Thoracic aorta (tissue), 2 donors: Measurements from ENCODE around the gene KRT78. TPM values are rescaled to one million over a fixed set of nuclear protein-coding genes. Genes with fewer than 3 reads are reported as not detected.

Experiments
- ATAC-seq: fragments of 150-250 bp; one replicate; pipeline ENCODE4 v1.8.0; 2017; ENCODE audit warnings: low read depth; ENCODE audit not compliant: insufficient number of reproducible peaks, low FRiP score
- DNase-seq: peaks from one replicate; pipeline ENCODE4 v3.0.0-alpha.2; 2020; ENCODE audit warnings: low spot score
- H3K27ac ChIP-seq, 2 donors: fragments of 200-600 bp; sonication (generic); 1 replicate in 1 of 2; 2 replicates in 1 of 2; pipeline ENCODE4 v1.5.1; 2016; ENCODE audit warnings: mild to moderate bottlenecking in 2 of 2, moderate library complexity in 2 of 2
- H3K27me3 ChIP-seq: fragments of 200-600 bp; sonication (generic); replicated peaks from 2 replicates; pipeline ENCODE4 v1.6.0; 2016; ENCODE audit warnings: mild to moderate bottlenecking; ENCODE audit not compliant: insufficient read depth
- H3K36me3 ChIP-seq: fragments of 200-600 bp; sonication (generic); one replicate; pipeline ENCODE4 v1.5.1; 2016
- H3K4me1 ChIP-seq, 2 donors: fragments of 200-600 bp; sonication (generic); 1 replicate in 1 of 2; 2 replicates in 1 of 2; pipeline versions ENCODE4 v1.5.1 to v1.6.0; 2016; ENCODE audit warnings: low read depth in 2 of 2, mild to moderate bottlenecking in 1 of 2; ENCODE audit not compliant: control insufficient read depth in 1 of 2
- H3K4me3 ChIP-seq: fragments of 200-600 bp; sonication (generic); 2 replicates; pipeline ENCODE4 v1.5.1; 2016; ENCODE audit warnings: mild to moderate bottlenecking
- H3K9me3 ChIP-seq: fragments of 200-600 bp; sonication (generic); 2 replicates; pipeline ENCODE4 v1.5.1; 2016
- total RNA-seq, 2 donors: library from RNA; depleted of rRNA; stranded (reverse); fragments of >200 nt; gene quantifications; one replicate each; pipeline versions ENCODE4 v1.1.0 to v1.2.3, GENCODE V29; 2016
- TF ChIP-seq, protein P1 (sequence below): fragments of 200-600 bp; sonication (generic); IDR thresholded peaks from one replicate; pipeline ENCODE4 v1.5.1; 2019; ENCODE audit warnings: antibody characterized with exemption

KRT78 gene
- total RNA-seq, 2 donors from 2014 or later, result not detected

DNA sequence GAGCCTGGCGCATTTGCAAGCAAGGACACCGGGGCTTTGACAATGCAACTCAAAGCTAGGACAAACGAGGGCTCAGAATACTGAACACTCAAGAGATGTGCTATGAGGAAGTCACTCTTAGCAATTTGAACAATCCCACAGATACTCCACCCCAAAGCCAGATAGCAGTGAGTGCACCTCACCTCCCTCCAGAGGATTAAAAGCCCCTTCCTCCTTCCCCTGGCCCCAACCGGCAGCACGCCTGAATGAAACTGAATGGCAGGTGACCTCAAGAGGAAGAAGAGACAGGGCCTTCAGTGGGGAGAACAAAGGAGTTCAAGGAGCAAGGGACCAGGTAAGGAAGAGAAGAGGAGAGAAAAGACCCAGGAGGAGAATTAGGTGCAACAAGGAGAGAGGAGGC is 1.9 kb upstream of the KRT78 start:
- Histone ChIP-seq H3K4me1 (no peaks in the 10 kb centered on the region), H3K27ac (no peak overlapping the region), H3K9me3 (no peaks in the 10 kb centered on the region), H3K27me3 (no peaks in the 10 kb centered on the region), H3K4me3 (no peak overlapping the region), H3K36me3 (no peaks in the 10 kb centered on the region)
- DNase-seq, result no peak
- TF ChIP-seq, protein P1, sequence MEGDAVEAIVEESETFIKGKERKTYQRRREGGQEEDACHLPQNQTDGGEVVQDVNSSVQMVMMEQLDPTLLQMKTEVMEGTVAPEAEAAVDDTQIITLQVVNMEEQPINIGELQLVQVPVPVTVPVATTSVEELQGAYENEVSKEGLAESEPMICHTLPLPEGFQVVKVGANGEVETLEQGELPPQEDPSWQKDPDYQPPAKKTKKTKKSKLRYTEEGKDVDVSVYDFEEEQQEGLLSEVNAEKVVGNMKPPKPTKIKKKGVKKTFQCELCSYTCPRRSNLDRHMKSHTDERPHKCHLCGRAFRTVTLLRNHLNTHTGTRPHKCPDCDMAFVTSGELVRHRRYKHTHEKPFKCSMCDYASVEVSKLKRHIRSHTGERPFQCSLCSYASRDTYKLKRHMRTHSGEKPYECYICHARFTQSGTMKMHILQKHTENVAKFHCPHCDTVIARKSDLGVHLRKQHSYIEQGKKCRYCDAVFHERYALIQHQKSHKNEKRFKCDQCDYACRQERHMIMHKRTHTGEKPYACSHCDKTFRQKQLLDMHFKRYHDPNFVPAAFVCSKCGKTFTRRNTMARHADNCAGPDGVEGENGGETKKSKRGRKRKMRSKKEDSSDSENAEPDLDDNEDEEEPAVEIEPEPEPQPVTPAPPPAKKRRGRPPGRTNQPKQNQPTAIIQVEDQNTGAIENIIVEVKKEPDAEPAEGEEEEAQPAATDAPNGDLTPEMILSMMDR, result no peak
- ATAC-seq, result no peak

DNA sequence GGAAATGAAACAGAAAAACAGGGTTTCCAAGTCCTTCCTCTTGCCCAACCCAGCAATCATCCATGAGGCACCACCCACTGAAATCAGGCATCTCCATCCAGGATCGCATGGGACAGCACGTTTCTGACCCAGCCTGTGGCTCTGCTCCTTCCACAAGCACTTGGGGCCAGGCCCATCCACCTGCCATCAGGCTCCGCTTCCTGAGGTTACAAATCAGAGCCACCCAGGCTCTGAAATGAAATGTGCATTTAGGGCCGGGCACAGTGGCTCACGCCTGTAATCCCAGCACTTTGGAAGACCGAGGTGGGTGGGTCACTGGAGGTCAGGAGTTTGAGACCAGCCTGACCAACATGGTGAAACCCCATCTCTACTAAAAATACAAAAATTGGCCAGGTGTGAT is 717 bp upstream of the KRT78 start:
- no peaks in the 10 kb centered on the region for H3K9me3 ChIP-seq
- DNase-seq (no peak), ATAC-seq (no peak)
- H3K27me3 ChIP-seq, result no peaks in the 10 kb centered on the region
- H3K4me3 ChIP-seq, result no peak overlapping the region
- H3K4me1 ChIP-seq, result no peaks in the 10 kb centered on the region
- H3K27ac ChIP-seq, result no peak overlapping the region
- TF ChIP-seq, protein P1, result no peak
- H3K36me3 ChIP-seq, result no peaks in the 10 kb centered on the region

DNA sequence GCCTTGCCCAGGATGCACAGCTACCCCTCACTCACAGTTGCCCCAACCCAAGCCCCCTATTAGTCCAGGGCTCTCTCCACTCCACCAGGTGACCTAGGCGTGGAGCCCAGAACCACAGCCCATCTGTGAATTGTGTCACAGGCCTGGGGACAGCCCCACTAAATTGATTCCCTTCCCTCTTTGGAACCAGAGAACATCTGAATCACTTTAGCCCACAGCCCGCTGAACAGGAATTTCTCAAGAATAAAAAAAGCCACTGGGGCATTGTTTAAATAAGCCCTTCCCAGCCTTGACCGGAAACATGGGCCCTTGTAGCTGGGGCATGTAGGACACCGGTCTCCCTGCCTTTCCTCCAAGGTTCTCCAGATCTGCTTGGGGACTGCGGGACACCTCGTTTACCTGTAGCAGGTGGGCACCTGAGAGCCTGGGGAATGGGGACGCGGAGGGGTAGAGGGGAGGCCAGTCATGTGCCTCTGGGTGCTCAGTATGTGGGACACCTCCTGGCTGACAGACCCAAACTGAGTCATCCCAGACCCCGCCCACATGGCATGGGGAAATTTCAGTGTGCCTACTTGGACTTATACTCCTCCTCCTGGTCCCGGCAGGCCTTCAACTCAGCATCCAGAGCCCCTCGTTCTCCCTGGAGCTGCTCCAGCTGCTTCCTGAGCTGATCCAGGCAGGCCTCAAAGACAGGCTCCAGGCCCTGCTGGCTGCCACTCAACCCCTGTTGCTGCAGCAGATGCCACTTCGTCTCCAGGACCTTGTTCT is 1.3 kb downstream of the KRT78 start:
- H3K36me3 ChIP-seq, result no peaks in the 10 kb centered on the region
- TF ChIP-seq, protein P1, result no peak
- no peaks in the 10 kb centered on the region for H3K4me1 ChIP-seq
- no peaks in the 10 kb centered on the region for H3K9me3 ChIP-seq
- no peak overlapping the region for H3K4me3 ChIP-seq
- no peaks in the 10 kb centered on the region for H3K27me3 ChIP-seq
- H3K27ac ChIP-seq, result no peak overlapping the region
- ATAC-seq, result no peak
- DNase-seq, result no peak

DNA sequence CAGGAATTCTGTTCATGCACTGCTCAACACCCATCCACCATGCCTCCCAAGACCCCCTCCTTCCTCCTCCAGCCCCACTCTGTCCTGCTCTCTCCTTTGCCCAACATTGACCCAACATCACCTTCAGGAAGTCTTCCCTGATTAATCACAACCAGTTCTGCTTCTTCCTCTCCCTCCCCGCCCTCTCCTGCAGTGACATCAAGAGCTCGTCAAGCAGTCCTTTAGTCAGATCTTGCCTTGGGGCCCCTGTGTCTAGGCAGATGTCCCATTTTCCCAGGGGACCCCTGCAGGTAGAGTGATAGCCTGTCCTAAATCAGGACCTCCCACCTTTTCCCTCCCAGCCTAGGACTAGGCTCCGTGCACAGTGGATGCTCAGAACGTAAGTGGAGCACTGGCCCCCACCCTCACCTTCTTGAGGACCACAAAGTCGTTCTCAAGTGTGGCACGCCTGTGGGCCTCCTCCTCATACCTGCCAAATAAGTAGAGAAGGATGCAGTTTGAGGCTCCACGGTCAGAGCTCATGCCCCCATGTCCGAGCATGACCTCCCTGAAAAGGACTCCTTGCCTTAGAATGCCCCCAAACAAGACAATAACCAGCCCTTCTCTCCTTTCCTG is 2.3 kb downstream of the KRT78 start:
- Histone ChIP-seq H3K9me3 (no peaks in the 10 kb centered on the region), H3K36me3 (no peaks in the 10 kb centered on the region), H3K4me3 (no peak overlapping the region), H3K27me3 (no peaks in the 10 kb centered on the region), H3K4me1 (no peaks in the 10 kb centered on the region), H3K27ac (no peak overlapping the region)
- TF ChIP-seq, protein P1, result no peak
- ATAC-seq, result no peak
- DNase-seq, result no peak

DNA sequence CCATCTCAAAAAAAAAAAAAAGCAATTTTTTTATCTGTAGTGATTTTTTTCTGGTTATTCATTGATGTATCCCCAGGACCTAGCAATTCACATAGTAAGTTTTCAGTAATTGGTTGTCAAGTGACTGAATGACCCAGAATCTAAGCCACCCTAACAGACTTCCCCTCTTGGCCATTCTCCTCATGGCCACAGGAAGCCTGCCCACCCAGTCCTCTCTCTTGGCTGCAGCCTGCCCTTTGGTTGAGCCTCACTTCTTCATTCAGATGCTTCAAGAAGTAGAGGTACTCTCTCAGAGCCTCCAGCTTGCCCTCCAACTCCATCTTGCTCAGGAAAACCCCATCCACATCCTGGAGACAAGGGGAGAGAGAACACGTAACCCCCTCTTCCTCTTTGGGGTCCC is 2.8 kb downstream of the KRT78 start:
- DNase-seq, result no peak
- Histone ChIP-seq H3K27ac (no peak overlapping the region), H3K4me3 (no peak overlapping the region), H3K36me3 (no peaks in the 10 kb centered on the region), H3K9me3 (no peaks in the 10 kb centered on the region), H3K27me3 (no peaks in the 10 kb centered on the region), H3K4me1 (no peaks in the 10 kb centered on the region)
- no peak for ATAC-seq
- TF ChIP-seq, protein P1, result no peak
